Fibroblast of gingiva (primary cell): ENCODE measurements around the gene SLITRK5.

Experiments
- DNase-seq: peaks from one replicate; pipeline ENCODE4 v3.0.0-alpha.2; 2011; ENCODE audit warnings: low read depth

The SLITRK5 gene

GRCh38 chr13:87709947-87710346, 38.8 kb downstream of the SLITRK5 start:
- no peak for DNase-seq

- DNase-seq = no peak
Measured at GRCh38 chr13:87712012-87712411, 40.8 kb downstream of the SLITRK5 start.
